Neural crest cell (in vitro differentiated cells): ENCODE data around the gene GPATCH8. TPM values are rescaled to one million over a fixed set of nuclear protein-coding genes. Genes with fewer than 3 reads are reported as not detected.

Experiments used
- DNase-seq: peaks from one replicate; pipeline ENCODE4 v3.0.0; 2021; ENCODE audit warnings: low read depth, mixed read lengths, low spot score
- H3K27ac Mint-ChIP-seq: one replicate; pipeline ENCODE4 v1.8.0; 2021; ENCODE audit warnings: mild to moderate bottlenecking, mixed read lengths; ENCODE audit not compliant: unreplicated experiment
- H3K27me3 Mint-ChIP-seq: 2 replicates; pipeline ENCODE4 v1.8.0; 2021; ENCODE audit warnings: low read depth, mild to moderate bottlenecking, mixed read lengths
- H3K36me3 Mint-ChIP-seq: 2 replicates; pipeline ENCODE4 v1.8.0; 2021; ENCODE audit warnings: low read depth, mild to moderate bottlenecking, mixed read lengths
- H3K4me1 Mint-ChIP-seq: 2 replicates; pipeline ENCODE4 v1.8.0; 2021; ENCODE audit warnings: mixed read lengths
- H3K4me3 Mint-ChIP-seq: one replicate; pipeline ENCODE4 v1.8.0; 2021; ENCODE audit warnings: mild to moderate bottlenecking, mixed read lengths
- H3K9me3 Mint-ChIP-seq: 2 replicates; pipeline ENCODE4 v1.8.0; 2021; ENCODE audit warnings: mixed read lengths
- CTCF ChIP-seq: fragments of 200-600 bp; sonication (generic); conservative IDR thresholded peaks from 2 replicates; pipeline ENCODE4 v1.5.0; 2021; ENCODE audit warnings: antibody characterized with exemption, mild to moderate bottlenecking
- total RNA-seq: library from RNA; stranded (reverse); gene quantifications from 2 replicates; pipeline ENCODE4 v1.2.1, GENCODE V29; 2021

The GPATCH8 gene
- total RNA-seq, 1 donor from 2014 or later, result 47.0 TPM

DNA sequence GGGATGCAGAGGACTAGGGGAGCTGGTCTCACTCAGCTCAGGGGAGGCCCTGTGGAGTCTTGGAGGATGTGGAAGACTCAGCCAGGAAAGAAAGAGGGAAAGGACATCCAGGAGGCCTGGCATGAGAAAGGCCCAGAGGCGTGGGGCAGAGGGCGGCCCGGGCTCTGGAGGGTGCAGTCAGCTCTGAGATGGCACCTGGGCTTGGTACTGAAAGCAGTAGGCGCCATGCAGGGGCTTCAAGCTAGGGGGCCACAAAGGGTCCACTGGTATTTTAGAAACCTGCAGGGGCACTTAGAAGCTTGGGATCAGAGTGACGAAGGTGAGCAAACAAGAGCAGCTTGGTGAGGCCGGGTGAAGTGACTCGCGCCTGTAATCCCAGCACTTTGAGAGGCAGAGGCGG, 145.1 kb downstream of the GPATCH8 start:
- Mint-ChIP-seq H3K9me3 (no peaks in the 10 kb centered on the region), H3K27ac (no peak overlapping the region), H3K27me3 (peaks cover 2% of the 10 kb centered on the region), H3K36me3 (peaks cover under 1% of the 10 kb centered on the region), H3K4me1 (peaks cover 20% of the 10 kb centered on the region), H3K4me3 (peak overlapping the region; percentile 64)
- no peak for TF ChIP-seq CTCF
- DNase-seq, result no peak

DNA sequence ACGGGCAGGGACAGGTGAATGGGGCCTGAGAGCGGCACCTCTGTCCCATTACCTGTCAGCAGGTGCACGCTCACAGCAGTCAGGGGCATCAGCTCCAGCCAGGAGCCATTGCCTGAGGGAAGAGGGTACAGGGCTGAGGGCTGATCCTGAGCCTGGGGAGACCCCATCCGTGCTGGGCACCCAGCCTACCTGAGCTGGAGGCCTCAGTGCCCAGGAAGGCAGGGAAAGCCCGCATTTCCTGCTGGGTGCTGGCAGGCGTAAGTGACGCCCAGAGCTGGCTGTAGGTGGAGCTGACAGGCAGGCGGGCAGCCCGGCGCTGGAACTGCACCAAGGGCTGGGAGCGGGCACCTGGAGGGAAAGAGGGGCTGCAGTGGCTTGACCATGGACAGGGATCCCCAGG, 147.0 kb downstream of the GPATCH8 start:
- Mint-ChIP-seq H3K4me1 (peaks cover 17% of the 10 kb centered on the region), H3K4me3 (no peak overlapping the region), H3K36me3 (peaks cover 3% of the 10 kb centered on the region), H3K27ac (no peak overlapping the region), H3K27me3 (peaks cover 5% of the 10 kb centered on the region), H3K9me3 (no peaks in the 10 kb centered on the region)
- DNase-seq, result no peak
- no peak for TF ChIP-seq CTCF

- no peak for DNase-seq
- no peaks in the 10 kb centered on the region for H3K9me3 Mint-ChIP-seq
- no peak for TF ChIP-seq CTCF
- peaks cover 11% of the 10 kb centered on the region for H3K4me1 Mint-ChIP-seq
- H3K27ac Mint-ChIP-seq, result no peak overlapping the region
- peaks cover 7% of the 10 kb centered on the region for H3K27me3 Mint-ChIP-seq
- peak overlapping the region; percentile 67 for H3K4me3 Mint-ChIP-seq
- H3K36me3 Mint-ChIP-seq, result peaks cover 3% of the 10 kb centered on the region
Measured at GRCh38 chr17:44355642-44356099, 147.5 kb downstream of the GPATCH8 start.

GRCh38 chr17:44354582-44355561, 148.3 kb downstream of the GPATCH8 start:
- H3K27ac Mint-ChIP-seq, result no peak overlapping the region
- peak; percentile 75 for DNase-seq
- H3K9me3 Mint-ChIP-seq, result no peaks in the 10 kb centered on the region
- H3K27me3 Mint-ChIP-seq, result peaks cover 8% of the 10 kb centered on the region
- H3K4me1 Mint-ChIP-seq, result peaks cover 5% of the 10 kb centered on the region
- H3K4me3 Mint-ChIP-seq, result peak overlapping the region; percentile 67
- peaks cover 3% of the 10 kb centered on the region for H3K36me3 Mint-ChIP-seq
- TF ChIP-seq CTCF, result peak; percentile 68

- no peak overlapping the region for H3K27ac Mint-ChIP-seq
- peaks cover 8% of the 10 kb centered on the region for H3K27me3 Mint-ChIP-seq
- H3K36me3 Mint-ChIP-seq, result peaks cover 3% of the 10 kb centered on the region
- no peaks in the 10 kb centered on the region for H3K9me3 Mint-ChIP-seq
- DNase-seq, result no peak
- no peak overlapping the region for H3K4me3 Mint-ChIP-seq
- H3K4me1 Mint-ChIP-seq, result peaks cover 5% of the 10 kb centered on the region
- no peak for TF ChIP-seq CTCF
Measured at GRCh38 chr17:44353672-44354331, 149.4 kb downstream of the GPATCH8 start.
